Measurements from ENCODE around the gene SLC2A6. TPM values are rescaled to one million over a fixed set of nuclear protein-coding genes. Genes with fewer than 3 reads are reported as not detected.
A peak's percentile ranks its signal among the peaks of the same experiment; 100 is the strongest.

SLC2A6 gene
- total and polyA plus RNA-seq, 2 donors from 2014 or later = 2.5 to 5.8 TPM

GRCh38 chr9:133494636-133495326 is 15.9 kb upstream of the SLC2A6 start:
- DNase-seq = peak in 1 of 5 donors; percentile 67
- H3K4me3 ChIP-seq (ENCODE audit: low read length in 3 of 3) = no peak overlapping the region
- H3K4me1 ChIP-seq (ENCODE audit: control insufficient read depth in 2 of 3, insufficient read depth in 2 of 3, low read depth in 1 of 3, low read length in 3 of 3) = peaks cover 0 to 14% (median 3%) of the 10 kb centered on the region in 3 donors
- H3K36me3 ChIP-seq (ENCODE audit: control insufficient read depth in 2 of 3, insufficient read depth in 3 of 3, low read length in 3 of 3) = no peaks in the 10 kb centered on the region
- no peak overlapping the region for H3K27ac ChIP-seq (ENCODE audit: low read depth in 2 of 2, low read length in 2 of 2)
- H3K9ac ChIP-seq (ENCODE audit: low read length in 3 of 3) = no peak overlapping the region
- no peak for TF ChIP-seq CTCF (IDR thresholded peaks at IDR 0.05; ENCODE audit: borderline replicate concordance, extremely low read depth, insufficient read depth)
- no peaks in the 10 kb centered on the region for H3K27me3 ChIP-seq (ENCODE audit: control insufficient read depth, insufficient read depth, low read length)
- intact Hi-C loops (cut with DNase I) = no loop called here
- H3K9me3 ChIP-seq (ENCODE audit: control insufficient read depth in 2 of 3, insufficient read depth in 1 of 3, low read length in 3 of 3) = no peaks in the 10 kb centered on the region
- no peak for FAIRE-seq

GRCh38 chr9:133493845-133494540 is 15.1 kb upstream of the SLC2A6 start:
- Histone ChIP-seq H3K27me3 (ENCODE audit: control insufficient read depth, insufficient read depth, low read length) (no peaks in the 10 kb centered on the region), H3K36me3 (ENCODE audit: control insufficient read depth in 2 of 3, insufficient read depth in 3 of 3, low read length in 3 of 3) (no peaks in the 10 kb centered on the region), H3K4me3 (ENCODE audit: low read length in 3 of 3) (no peak overlapping the region), H3K9me3 (ENCODE audit: control insufficient read depth in 2 of 3, insufficient read depth in 1 of 3, low read length in 3 of 3) (no peaks in the 10 kb centered on the region), H3K4me1 (ENCODE audit: control insufficient read depth in 2 of 3, insufficient read depth in 2 of 3, low read depth in 1 of 3, low read length in 3 of 3) (peaks cover 0 to 14% (median 3%) of the 10 kb centered on the region in 3 donors), H3K9ac (ENCODE audit: low read length in 3 of 3) (no peak overlapping the region), H3K27ac (ENCODE audit: low read depth in 2 of 2, low read length in 2 of 2) (no peak overlapping the region)
- TF ChIP-seq CTCF (IDR thresholded peaks at IDR 0.05; ENCODE audit: borderline replicate concordance, extremely low read depth, insufficient read depth) = no peak
- DNase-seq (peak in 1 of 5 donors; percentile 67), FAIRE-seq (no peak)
- intact Hi-C loops (cut with DNase I) = no loop called here

GRCh38 chr9:133493428-133493827 is 14.5 kb upstream of the SLC2A6 start:
- peaks cover 0 to 10% (median under 1%) of the 10 kb centered on the region in 3 donors for H3K4me1 ChIP-seq (ENCODE audit: control insufficient read depth in 2 of 3, insufficient read depth in 2 of 3, low read depth in 1 of 3, low read length in 3 of 3)
- H3K4me3 ChIP-seq (ENCODE audit: low read length in 3 of 3) = no peak overlapping the region
- no peak for FAIRE-seq

More at GRCh38 chr9:133493428-133493827, 14.5 kb upstream of the SLC2A6 start:
- no peaks in the 10 kb centered on the region for H3K27me3 ChIP-seq (ENCODE audit: control insufficient read depth, insufficient read depth, low read length)
- no peak overlapping the region for H3K9ac ChIP-seq (ENCODE audit: low read length in 3 of 3)
- H3K36me3 ChIP-seq (ENCODE audit: control insufficient read depth in 2 of 3, insufficient read depth in 3 of 3, low read length in 3 of 3) = no peaks in the 10 kb centered on the region
- TF ChIP-seq CTCF (IDR thresholded peaks at IDR 0.05; ENCODE audit: borderline replicate concordance, extremely low read depth, insufficient read depth) = no peak
- H3K27ac ChIP-seq (ENCODE audit: low read depth in 2 of 2, low read length in 2 of 2) = no peak overlapping the region
- intact Hi-C loops (cut with DNase I) = no loop called here
- peak in 1 of 5 donors; percentile 78 for DNase-seq
- H3K9me3 ChIP-seq (ENCODE audit: control insufficient read depth in 2 of 3, insufficient read depth in 1 of 3, low read length in 3 of 3) = no peaks in the 10 kb centered on the region

Data from kidney (tissue), 14 donors.